Measurements from ENCODE around the gene MRPL2.
"Not testable (repeated sequence)": the region's sequence is repeated elsewhere in the genome, so short reads cannot be mapped to it uniquely, and the experiment has no call there.

Gene MRPL2

DNA sequence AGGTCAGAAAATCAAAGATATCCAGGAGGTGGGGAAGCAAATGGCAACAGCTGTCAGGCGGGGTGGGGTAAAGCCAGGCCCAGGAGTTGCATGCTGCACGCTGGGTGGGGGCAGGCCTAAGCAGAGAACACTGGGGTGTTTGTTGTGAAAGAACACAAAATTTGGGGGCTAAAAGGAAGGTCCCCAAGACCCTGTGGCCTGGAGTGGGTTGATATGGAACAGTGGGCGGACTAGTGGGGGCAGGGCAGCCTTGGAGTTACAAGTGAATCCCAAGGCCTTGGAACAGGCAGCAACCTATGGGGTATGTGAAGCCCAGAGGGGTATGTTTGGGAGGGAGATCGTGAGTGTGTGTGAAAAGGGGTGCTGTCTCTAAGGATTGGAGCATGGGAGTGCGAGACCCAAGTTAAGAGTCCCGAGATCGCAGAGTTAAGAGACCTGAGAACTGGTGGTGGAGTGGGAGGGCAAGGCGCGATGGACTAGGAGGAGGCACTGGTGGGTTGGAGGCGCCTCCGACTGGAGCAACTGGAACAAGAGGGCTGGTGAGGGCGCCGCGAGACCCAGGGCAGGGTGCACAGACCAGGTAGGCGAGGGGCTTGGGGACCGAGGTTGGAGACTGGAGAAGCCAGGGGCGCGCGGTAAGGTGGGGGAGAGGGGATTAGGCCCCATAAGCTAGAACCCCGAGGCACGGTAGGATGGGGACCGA lies 6.2 kb downstream of the MRPL2 start:
- DNase-seq (ENCODE audit: low spot score), result peak; percentile 64

DNA sequence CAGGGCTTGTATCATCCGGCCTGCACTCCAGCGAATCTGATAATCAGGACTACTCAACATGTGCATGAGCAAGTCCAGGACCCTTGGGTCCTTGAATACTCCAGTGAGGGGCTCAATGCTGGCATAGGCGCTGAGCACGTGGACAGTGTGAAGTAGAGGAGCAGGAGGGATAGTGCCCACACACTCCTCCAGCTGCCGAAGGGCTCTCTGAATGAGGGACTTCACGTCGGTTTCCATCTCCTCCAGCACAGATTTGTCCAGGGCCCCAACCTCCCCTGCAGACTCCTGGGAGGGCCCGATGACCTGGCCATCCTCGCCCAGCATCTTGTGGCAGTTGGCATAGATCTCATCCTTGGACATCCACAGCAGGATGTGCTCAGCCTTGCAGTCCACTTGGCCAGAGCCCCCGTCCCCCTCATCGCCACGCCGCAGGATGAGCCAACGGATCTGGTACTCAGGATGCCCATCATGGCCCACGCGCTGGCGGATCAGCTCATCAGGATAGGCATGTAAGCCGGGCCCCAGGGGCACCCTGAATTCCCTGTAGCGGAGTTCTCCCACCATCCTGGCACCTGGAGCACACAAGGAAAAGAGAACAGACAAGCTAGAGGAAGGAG lies 6.9 kb downstream of the MRPL2 start:
- no peak for DNase-seq (ENCODE audit: low spot score)

DNA sequence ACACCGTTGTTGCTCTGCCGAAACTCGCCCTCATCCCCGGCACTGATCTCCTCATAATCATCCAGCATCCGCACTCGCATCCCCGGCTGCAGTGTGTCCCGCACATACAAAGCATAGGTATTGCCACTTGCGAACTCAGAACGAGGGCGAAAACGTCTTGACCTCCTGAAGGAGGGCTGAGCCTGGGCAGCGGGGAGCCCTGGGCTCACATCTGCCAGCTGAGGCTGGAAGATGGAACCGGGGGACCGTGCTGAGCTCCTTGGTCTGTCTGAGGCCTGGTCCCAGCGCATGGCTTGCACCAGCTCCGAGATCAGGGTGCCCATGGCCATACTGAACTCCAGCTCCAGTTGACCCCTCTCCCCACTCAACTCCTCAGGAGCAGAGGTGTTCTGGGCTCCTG lies 8.3 kb downstream of the MRPL2 start:
- no peak for DNase-seq (ENCODE audit: low spot score)

- no peak for DNase-seq (ENCODE audit: low spot score)
Measured at GRCh38 chr6:43047998-43048397, 11.2 kb downstream of the MRPL2 start.

DNA sequence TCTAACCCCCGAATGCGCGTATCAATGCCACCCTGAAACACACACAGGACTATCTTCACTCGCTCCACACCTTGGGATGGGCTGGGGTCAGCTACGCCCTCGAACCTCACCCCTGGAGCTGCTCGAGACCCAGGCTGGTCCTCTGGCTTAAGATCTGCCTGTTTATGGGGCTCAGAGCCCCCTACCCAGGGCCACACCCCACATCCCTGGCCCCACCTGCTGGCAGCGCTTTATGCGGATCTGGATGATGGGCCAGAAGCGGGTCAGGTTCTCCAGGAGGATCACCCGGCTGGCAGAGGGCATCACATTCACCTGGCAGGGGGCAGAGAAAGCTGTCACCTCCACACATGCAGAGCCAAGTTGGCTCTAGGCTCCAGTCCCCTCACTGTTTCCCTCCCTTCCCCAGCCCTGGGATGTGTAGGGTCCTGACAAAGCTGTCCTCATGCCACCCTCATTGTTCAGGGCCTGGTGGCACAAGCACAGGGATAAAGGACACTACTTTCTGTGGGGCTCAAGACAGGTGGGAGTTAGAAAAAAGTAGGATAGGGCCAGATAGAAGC lies 13.8 kb downstream of the MRPL2 start:
- DNase-seq (ENCODE audit: low spot score), result no peak

DNA sequence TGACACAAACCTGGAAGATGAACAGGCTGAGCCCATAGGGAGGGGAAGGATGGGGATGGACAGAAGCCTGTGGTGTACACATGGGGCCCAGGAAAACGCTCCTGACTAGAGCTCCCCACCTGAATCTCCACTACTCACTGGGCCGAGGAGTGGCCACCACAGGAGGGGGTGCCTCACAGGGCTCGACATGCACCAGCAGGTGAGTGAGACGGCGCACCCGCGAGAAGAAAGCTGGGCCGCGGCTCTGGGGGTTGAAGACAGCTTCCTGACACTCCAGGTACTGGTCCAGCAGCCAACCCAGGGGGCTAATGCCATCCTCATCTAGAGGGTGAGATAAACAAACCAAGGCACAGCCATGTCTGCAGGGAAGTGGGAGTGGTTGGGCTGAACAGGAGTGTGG lies 15.9 kb downstream of the MRPL2 start:
- DNase-seq (ENCODE audit: low spot score), result no peak

- DNase-seq (ENCODE audit: low spot score), result not testable (repeated sequence)
Measured at GRCh38 chr6:43041475-43041874, 17.8 kb downstream of the MRPL2 start.

DNA sequence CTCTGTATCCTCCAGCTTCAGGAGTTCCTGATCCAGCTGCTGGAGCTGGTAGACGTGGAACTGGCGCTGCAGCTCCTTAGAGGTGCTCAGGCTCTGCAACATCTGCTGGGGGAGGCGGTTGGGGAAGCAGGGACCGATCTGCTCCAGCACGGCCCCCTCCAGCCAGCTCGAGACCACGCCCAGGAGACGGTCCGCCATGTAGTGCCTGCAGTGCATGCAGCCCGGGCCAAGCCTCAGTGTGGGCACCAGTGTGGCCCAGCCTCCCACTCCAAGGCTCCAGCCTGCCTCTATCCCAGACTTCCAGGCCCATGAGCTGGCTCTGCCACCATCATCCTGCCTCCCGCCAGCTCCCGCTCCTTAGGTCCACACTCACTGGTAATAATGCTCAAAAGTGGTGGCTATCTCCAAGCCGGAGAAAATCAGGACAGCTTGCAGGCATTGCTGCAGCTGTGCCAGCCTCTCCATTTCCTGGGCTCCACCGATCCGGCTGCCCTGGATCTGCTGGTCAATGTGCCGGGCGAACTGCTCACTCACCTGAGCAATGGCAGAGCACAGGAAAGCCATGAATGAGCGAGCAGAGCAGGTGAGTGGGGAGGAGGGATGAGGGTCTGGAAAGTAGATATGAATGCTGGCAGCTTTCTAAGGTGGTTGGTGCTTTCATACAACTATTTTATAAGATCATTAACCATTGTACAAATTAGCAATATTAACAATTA lies 18.5 kb downstream of the MRPL2 start:
- no peak for DNase-seq (ENCODE audit: low spot score)

- no peak for DNase-seq (ENCODE audit: low spot score)
Measured at GRCh38 chr6:43038727-43039126, 20.5 kb downstream of the MRPL2 start.

DNA sequence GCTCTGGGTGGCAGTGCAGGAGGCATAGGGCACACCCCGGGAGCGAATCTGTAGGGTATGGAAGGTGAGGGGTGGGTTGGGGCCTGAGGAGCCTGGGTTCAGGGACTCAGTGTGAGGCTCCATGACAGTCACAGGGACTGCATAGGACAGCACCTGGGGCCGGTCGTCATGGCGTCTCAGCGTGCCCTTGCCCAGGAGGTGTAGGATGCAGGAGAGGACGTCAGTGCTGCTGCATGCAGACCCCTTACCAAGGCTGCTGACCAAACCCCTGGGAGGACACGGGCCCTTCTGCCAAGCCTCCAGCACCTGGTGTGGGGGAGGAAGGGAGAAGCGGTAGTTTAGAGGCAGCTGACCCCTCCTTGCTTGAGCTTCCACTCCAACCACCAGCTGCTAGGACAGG lies 21.5 kb downstream of the MRPL2 start:
- DNase-seq (ENCODE audit: low spot score), result no peak

DNA sequence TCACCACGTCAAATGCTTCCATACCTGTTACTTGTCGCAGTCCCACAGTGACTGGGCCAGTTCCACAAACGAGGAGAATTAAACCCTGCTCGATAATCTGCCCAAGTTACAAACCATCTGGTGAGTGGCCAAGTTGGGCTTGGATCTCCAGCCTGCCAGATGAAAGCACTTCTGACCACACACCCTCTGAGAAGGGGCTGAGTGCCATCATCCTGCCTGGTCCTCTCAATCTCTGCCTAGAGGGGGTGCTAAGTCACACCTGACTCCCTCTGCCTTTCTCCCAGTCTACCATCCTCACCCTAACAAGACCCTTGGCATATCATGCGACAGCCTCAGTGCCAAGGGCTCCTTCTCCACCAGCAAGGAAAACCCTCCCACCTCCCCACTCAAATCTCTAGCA lies 22.0 kb downstream of the MRPL2 start:
- DNase-seq (ENCODE audit: low spot score), result no peak

DNA sequence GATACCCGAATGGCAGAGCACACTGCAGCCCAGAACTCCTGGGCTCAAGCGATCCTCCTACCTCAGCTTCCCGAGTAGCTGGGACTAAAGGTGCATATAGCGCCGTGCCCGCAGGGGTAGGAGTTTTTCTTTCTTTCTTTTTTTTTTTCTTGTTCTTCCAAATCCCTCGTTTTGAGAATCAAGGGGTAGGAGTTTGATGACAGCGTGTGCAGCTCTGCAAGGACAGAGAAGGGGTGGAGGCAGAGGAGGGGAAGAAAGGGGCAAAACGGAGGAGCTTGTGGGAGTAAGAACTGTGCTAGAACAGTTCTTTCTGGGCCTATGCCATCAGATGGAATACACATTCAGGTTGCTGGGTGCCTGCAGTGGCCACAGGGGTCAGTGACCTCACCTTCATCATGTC lies 22.5 kb downstream of the MRPL2 start:
- no peak for DNase-seq (ENCODE audit: low spot score)

GRCh38 chr6:43035495-43036194 lies 23.6 kb downstream of the MRPL2 start:
- DNase-seq (ENCODE audit: low spot score), result no peak

GRCh38 chr6:43034190-43034525 lies 25.1 kb downstream of the MRPL2 start:
- DNase-seq (ENCODE audit: low spot score), result no peak

DNA sequence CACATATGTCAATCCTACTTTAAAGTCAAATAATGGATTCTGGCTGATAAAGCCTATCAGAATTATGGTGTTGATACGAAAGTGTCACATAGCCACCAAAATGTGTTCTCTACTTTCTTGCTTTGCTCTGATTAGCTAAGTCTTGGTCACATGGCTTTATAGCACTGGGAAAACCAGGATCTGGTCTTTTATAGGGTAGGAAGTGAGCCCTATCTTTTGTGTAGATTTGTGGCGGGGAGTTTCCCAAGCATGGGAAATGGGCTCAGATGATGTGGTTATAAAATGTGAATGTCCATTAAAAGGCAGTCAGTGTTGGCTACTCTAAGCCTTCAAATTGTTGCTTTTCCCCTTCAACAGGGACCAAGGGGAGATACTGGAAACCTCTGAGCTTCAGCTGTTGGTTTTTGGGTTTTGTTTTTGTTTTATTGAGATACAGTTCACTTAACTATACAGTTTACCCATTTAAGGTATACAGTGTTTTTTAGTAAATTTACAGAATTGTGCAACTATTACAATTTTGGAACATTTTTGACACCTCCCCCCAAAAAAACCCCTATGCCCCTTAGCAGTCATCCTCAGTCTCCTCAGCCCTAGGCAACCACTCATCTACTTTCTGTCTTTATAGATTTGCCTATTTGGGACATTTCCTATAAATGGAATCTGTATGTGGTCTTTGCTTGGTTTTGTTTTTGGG lies 25.6 kb downstream of the MRPL2 start:
- no peak for DNase-seq (ENCODE audit: low spot score)

- no peak for DNase-seq (ENCODE audit: low spot score)
Measured at GRCh38 chr6:43032326-43032725, 26.9 kb downstream of the MRPL2 start.

GRCh38 chr6:43029120-43029519 lies 30.1 kb downstream of the MRPL2 start:
- DNase-seq (ENCODE audit: low spot score), result no peak

- no peak for DNase-seq (ENCODE audit: low spot score)
Measured at GRCh38 chr6:43026365-43026764, 32.9 kb downstream of the MRPL2 start.

DNA sequence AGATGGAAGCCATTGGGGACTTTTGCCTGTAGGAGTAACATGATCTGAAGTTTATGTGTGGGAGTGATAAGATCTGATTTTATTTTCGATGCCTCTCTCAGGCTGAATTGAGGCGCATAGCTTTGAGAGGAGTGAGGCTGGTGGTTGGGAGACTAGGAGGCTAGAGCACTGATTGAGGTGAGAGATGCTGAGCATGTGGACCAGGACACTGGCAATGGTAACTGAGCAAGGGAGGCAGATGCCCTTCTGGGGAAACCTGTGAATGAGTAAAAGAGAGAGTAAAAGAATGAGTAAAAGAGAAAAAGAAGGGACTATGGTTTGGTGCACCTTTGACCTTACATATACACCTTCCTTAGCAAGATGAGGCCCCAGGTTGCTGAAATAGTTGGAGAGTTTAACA lies 34.8 kb downstream of the MRPL2 start:
- no peak for DNase-seq (ENCODE audit: low spot score)

DNA sequence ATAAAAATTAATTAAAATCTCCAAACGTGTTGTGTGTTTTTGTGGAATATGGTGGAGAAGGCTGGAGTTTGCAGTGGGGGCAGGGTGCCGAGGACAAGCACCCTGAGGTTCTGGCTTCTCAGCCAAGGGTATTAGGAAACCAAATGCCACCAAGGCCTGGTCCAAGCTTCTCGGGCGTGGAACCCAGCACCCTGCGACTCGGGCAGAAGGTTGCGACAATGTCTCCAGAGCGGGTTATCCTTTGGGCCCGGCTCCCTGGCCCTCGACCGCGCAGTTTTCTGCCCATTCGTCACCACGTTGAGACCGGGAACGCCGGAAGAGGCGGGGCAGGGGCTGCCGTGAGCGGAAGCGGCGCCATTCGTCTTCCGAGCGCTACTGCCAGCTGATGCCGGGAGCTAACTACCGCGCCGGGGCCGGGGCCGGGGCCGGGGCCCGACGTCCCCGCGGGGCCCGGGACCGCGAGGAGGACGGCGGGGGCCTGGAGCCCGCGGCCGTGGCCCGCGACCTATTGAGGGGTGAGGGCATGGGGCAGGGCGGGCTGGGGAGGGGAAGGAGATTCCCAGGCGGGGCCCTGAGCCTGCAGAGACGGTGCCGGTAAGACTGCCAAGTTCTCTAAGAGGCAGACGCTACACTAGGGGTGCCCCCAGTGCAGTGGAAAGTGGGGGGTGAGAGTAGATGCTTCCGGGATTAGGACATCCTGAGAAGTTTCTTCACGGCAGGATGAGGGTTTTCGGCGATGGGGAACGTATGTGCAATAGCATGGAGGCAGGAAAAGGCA lies 37.8 kb downstream of the MRPL2 start, which contains the start of gene RRP36:
TSS of gene RRP36 (plus strand) at position 354 of the 778 bp plus-strand sequence. CDS start at position 386, 32 bp downstream.
- peak; percentile 86 for DNase-seq (ENCODE audit: low spot score)

GRCh38 chr6:43020847-43021246 lies 38.4 kb downstream of the MRPL2 start:
- DNase-seq (ENCODE audit: low spot score), result no peak

All from ecto neural progenitor cell (in vitro differentiated cells).